HG03342 (cell line): ENCODE measurements around the gene TSPAN15.

Experiments
- ATAC-seq: cut with Tn5 transposase; IDR thresholded peaks from one replicate; pipeline ENCODE4 v1.9.1; 2021; ENCODE audit warnings: mild to moderate bottlenecking, moderate library complexity; ENCODE audit not compliant: unreplicated experiment

TSPAN15 gene

DNA sequence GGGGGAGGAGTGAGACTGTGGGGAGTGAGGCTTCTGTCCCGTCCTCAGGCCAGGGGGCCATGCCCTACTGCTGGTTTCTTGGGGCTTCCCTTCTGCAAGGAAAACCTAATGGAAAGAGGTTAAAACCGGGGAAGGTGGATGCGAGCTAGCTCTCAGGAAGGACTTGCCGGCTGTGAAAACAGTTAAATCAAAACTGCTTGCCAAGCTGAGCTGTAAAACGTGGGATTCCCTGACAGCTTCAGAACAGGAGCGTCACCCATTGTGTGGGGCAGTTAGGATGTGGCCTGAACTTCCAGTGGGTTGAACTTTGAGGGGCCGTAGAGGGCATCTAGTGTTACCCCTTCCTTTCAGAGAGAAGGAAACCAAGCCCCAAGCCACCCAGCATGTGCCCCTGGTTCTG, 13.1 kb downstream of the TSPAN15 start:
- no peak for ATAC-seq

GRCh38 chr10:69464801-69465401, 13.6 kb downstream of the TSPAN15 start:
- no peak for ATAC-seq

DNA sequence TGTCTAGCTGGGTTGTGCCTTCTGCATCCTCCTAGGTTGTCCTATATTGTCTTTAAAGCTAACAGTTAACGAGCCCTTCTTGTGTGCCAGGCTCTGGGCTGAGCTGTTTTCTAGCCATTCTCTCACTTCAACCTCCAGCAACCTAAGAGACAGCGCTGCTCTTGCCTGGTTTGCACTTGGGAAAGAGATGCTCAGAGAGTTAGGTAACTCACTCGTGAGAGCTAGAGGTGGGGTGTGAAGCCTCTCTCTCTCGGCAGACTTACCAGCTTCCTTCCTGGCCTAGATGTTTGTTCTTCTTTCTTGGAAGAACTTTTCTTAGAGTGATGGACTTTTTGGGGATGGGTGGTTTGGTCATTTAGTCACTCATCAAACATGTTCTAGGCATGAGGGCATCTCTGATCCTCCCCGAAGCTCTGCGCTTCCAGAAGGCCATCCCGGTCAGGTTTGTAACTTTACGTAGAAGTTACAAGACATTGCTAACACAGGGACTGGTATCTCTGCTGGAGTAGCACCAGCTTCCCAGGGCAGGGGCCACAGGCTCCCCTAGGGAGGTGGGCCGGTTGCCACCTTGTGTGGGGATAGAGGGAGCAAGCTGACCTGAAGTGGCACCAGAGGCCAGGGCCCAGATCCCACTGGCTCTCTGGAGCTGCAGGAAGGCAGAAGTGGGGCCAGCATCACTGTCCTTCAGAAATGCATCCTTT, 14.3 kb downstream of the TSPAN15 start:
- ATAC-seq: no peak

- ATAC-seq: no peak
These were observed 14.9 kb downstream of the TSPAN15 start for GRCh38 chr10:69466158-69466490.

- no peak for ATAC-seq
These were observed 15.4 kb downstream of the TSPAN15 start for GRCh38 chr10:69466689-69467088.

GRCh38 chr10:69467928-69468750, 16.9 kb downstream of the TSPAN15 start:
- ATAC-seq: no peak

DNA sequence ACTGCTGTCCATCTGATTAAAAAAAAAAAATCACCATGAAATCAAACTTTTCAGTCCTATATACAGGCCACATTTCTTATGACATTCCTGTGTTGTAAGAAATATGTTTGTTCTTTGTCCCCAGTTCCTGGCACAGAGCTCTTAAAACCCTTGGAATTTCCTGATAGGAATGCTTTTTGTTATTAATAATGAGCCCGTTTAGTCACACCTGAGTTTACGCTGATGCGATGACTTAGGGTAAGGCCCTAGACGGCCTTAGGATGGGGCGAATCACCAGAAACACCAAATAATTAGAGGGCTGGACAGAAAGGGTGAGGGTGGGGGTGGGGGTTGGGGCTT, 17.5 kb downstream of the TSPAN15 start:
- ATAC-seq: no peak

DNA sequence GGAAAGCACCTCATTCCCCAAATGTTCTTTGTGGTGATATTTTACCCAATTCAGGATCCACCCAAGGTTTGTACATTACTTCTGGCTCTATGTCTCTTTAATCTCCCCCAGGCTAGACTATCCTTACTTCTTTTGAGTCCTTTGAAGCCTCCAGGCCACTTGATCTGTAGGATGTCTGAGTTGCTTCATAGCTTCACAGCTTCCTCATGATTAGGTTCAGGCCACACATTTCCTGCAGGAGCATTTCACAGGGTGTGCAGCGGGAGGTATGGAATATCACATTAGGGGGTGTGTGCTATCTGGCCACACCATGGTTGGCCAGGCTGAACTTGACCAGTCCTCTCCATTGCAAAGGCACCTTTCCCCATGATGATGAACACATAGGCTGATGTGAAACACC, 18.7 kb downstream of the TSPAN15 start:
- no peak for ATAC-seq

DNA sequence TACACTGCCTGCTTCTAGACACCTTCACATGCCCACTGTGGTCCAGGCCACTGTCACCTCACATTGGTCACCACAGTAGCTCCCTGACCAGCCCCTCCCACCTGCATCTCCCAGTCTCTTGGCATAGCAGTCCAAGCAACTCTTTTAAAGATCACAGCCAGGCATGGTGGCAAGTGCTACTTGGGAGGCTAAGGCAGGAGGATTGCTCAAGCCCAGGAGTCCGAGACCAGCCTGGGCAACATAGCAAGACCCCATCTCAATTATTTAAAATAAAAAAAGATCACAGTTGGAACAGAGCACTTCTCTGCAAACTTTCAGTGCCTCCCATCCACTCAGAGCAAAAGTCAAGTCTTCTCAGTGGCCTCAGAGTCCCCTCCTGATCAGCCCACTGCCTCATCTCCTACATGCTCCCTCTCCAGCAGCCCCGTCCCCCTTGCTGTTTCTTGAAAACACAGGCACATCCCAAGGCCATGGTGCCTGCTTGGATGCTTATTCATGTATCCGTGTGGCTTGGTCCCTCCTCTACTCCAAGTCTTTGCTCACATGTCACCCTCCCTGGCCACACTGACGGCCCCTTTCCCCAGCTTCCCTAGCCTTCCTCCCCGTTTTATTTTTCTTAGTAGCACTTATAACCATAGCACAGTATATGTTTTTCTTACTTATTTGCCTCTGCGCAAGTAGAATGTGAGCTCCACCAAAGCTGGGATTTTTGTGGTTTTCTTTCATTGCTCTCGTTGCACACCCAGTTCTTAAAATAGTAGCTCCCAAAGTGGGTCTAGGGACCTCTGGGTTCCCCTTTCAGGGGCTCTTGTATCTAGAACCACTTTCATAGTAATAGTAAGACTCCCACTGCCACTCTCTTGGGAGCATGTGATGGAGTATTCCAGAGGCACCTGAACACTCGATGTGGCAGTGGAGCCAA, 19.5 kb downstream of the TSPAN15 start:
- ATAC-seq: no peak

DNA sequence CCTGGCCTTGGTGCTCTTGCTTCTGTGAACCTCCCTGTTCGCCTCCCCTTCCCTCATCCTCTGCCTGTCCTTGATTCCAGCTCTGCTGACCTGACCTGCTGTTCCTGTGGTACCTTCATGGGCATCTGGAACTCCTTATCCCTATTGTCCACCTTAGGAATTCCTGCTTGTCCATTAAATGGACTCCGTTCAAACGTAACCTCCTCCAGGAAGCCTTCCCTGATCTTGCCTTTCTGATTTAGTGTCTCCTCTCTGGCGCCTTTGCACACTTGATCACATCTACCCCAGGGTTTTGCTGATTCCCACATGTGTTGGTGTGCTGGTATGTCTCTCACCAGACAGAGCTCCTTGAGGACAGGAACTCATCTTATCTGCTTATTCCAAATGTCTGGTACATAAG, 20.9 kb downstream of the TSPAN15 start:
- ATAC-seq: no peak

GRCh38 chr10:69472544-69472943, 21.3 kb downstream of the TSPAN15 start:
- no peak for ATAC-seq

DNA sequence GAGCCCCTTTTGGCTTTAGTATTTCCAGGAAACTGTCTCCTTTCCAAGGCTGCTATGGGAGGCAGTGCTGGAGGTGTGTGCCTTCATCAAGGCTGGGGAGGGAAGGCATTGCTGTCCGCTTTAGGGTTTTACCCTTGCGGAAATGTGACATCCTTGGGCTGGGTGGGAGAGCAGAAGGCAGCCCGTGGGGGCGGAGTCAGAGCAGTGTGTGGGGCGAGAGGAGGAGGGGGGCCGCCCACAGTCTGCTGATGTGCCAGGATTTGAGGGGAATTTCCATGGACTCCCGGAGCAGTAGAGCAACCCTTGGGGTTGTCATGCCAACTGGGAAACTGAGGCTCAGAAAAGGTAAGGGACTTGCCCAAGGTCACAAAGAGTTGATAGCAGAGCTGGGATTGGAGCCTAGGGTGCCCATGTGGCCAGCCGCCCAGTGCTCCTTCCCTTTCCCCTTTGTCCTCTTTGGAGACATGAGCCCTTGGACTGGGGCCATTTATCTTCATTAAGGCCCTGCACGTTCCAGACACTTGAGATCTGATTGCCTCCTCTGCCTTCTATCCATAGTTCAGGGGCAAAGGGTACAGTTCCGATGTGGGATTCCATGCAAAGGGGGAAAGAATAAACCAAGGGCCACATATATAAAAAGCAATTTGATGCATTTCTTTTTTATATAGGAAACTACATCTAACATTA, 22.2 kb downstream of the TSPAN15 start:
- no peak for ATAC-seq

- ATAC-seq: no peak
These were observed 23.6 kb downstream of the TSPAN15 start for GRCh38 chr10:69474742-69475432.

- no peak for ATAC-seq
These were observed 24.2 kb downstream of the TSPAN15 start for GRCh38 chr10:69475433-69475830.

GRCh38 chr10:69477968-69478597, 26.8 kb downstream of the TSPAN15 start:
- ATAC-seq: no peak

DNA sequence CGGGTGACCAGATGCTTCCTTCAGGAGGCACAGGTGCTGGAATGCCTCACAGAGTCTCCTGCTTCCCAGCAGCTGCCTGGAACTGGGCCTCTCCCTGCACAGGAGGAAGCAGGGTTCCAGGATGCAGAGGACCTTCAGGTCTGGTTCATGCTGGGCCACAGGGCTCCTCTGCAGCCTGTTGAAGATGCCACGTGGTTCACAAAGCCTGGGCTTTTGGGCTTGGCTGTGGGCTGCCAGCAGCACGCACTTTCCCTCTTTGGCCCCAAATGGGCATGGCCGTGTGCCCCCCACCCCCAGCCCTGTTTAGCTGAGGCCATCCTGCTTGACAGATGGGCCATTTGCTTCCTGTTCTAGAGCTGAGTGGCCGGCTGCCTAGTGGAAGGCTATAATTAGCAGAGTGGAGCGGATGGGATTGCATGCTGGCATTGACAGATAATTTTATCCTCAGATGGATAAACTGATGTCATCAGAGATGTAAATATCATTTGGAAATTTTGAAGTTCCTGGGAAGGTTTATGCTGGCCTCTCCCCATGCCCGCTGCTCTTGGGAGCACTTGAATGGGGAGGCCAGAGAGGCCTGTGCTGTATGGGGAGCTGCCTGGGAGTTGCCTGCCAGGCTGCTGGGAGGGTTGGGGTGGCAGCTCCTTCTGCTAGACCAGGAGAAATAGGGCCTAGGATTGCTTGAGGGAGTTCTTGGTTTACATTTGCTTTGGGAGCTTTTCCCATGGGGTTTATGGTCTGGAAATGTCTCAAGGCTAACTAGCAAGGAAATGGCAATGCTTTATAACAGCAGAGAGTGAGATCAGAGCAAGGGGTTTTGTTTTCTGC, 28.2 kb downstream of the TSPAN15 start:
- no peak for ATAC-seq

DNA sequence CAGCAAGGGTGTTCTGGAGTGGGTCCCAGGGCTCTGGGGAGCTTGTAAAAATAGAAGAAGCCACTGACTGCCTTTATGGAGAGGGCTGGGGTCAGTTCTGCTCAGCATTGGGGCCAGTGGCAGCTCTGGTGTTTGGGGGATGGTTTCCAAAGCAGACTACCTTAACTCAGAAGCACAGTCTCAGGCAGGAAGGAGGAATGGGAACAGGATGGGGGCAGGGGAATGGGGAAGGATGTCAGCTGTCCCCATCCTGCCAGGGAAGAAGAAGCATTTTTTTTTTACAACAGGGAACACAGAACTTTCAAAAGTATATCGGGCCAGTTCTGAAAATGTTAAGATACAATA, 28.8 kb downstream of the TSPAN15 start:
- ATAC-seq: no peak

- ATAC-seq: no peak
These were observed 30.0 kb downstream of the TSPAN15 start for GRCh38 chr10:69481305-69481704.
